K562 (cell line): Measurements from ENCODE around the gene HCN3. TPM values are rescaled to one million over a fixed set of nuclear protein-coding genes. Genes with fewer than 3 reads are reported as not detected.

ENCODE experiments used
- ARHGAP35 ChIP-seq: fragments of 450-650 bp; IDR thresholded peaks from 2 replicates; pipeline ENCODE4 v1.6.1; 2018; ENCODE audit not compliant: partially characterized antibody
- CBX1 ChIP-seq: sonication (generic); IDR thresholded peaks from 2 replicates; pipeline ENCODE4 v1.6.1; 2016; ENCODE audit warnings: antibody characterized with exemption, low read depth, mild to moderate bottlenecking
- EGR1 ChIP-seq: fragments of 450-650 bp; conservative IDR thresholded peaks from 2 replicates; pipeline ENCODE4 v1.6.1; 2017; ENCODE audit warnings: mild to moderate bottlenecking
- HMGN3 ChIP-seq: IDR thresholded peaks from 2 replicates; pipeline ENCODE4 v1.6.1; 2011; ENCODE audit warnings: borderline replicate concordance, low read depth, mild to moderate bottlenecking, mixed read lengths, low read length; ENCODE audit not compliant: insufficient read length; ENCODE audit errors: extremely low read depth
- L3MBTL2 ChIP-seq: fragments of 450-650 bp; IDR thresholded peaks from 2 replicates; pipeline ENCODE4 v1.6.1; 2016; ENCODE audit warnings: mild to moderate bottlenecking, moderate library complexity
- MIER1 ChIP-seq: fragments of 450-650 bp; IDR thresholded peaks from 2 replicates; pipeline ENCODE4 v1.6.1; 2016; ENCODE audit warnings: antibody characterized with exemption, mild to moderate bottlenecking, low read depth
- NRF1 ChIP-seq, 2 experiments: fragments of 450-650 bp; IDR thresholded peaks in 1 of 2; conservative IDR thresholded peaks in 1 of 2; 2 replicates each; pipeline ENCODE4 v1.6.1; 2014; ENCODE audit warnings: mild to moderate bottlenecking in 2 of 2
- PCBP2 ChIP-seq: fragments of 200-400 bp; formaldehyde crosslinking; IDR thresholded peaks from 2 replicates; pipeline ENCODE4 v1.6.1; 2018; ENCODE audit warnings: low read length, low read depth, mild to moderate bottlenecking, moderate library complexity; ENCODE audit not compliant: poor library complexity, severe bottlenecking
- PHB ChIP-seq: fragments of 250-450 bp; sonication (Bioruptor Pico); IDR thresholded peaks from 2 replicates; pipeline ENCODE4 v1.5.0; 2021
- PML ChIP-seq: IDR thresholded peaks from 2 replicates; pipeline ENCODE4 v1.6.1; 2012; ENCODE audit warnings: low read length, inconsistent platforms
- POLR2G ChIP-seq: fragments of 200-400 bp; formaldehyde crosslinking; IDR thresholded peaks from 2 replicates; pipeline ENCODE4 v1.6.1; 2017; ENCODE audit warnings: low read depth, mild to moderate bottlenecking, antibody characterized with exemption, low read length, moderate library complexity
- POLR3G ChIP-seq: IDR thresholded peaks from 2 replicates; pipeline ENCODE4 v1.6.1; 2011; ENCODE audit not compliant: insufficient read length, insufficient replicate concordance; ENCODE audit errors: extremely low read depth
- TAF1 ChIP-seq: IDR thresholded peaks from 2 replicates; pipeline ENCODE4 v1.6.1; 2011; ENCODE audit warnings: mild to moderate bottlenecking, low read length, moderate library complexity; ENCODE audit not compliant: insufficient read depth, control insufficient read depth, severe bottlenecking; ENCODE audit errors: extremely low read depth
- TOE1 ChIP-seq, 2 experiments: fragments of 450-650 bp in 1 of 2; sonication (generic) in 1 of 2; formaldehyde crosslinking in 1 of 2; IDR thresholded peaks; 2 replicates each; pipeline versions ENCODE4 v1.7.1 to v1.8.0; 2016 to 2022; ENCODE audit warnings: borderline replicate concordance in 2 of 2, mild to moderate bottlenecking in 2 of 2, antibody characterized with exemption in 1 of 2, inconsistent platforms in 1 of 2, low read depth in 1 of 2, missing genetic modification reagents in 1 of 2, moderate library complexity in 1 of 2
- ZNF274 ChIP-seq: IDR thresholded peaks from 2 replicates; pipeline ENCODE4 v1.6.1; 2011; ENCODE audit warnings: low read depth, mild to moderate bottlenecking, low read length, moderate library complexity, borderline replicate concordance
- ZNF507 ChIP-seq: conservative IDR thresholded peaks from 2 replicates; pipeline ENCODE4 v1.6.1; 2017; ENCODE audit warnings: missing genetic modification characterization, missing compliant biosample characterization
- ZNF75A ChIP-seq: fragments of 450-650 bp; formaldehyde crosslinking; IDR thresholded peaks from 2 replicates; pipeline ENCODE4 v1.4.0; 2020; ENCODE audit warnings: mild to moderate bottlenecking
- polyA plus RNA-seq, 8 experiments: library from polyadenylated mRNA; depleted of rRNA in 4 of 8; stranded (reverse) in 5 of 8; unstranded in 3 of 8; fragments of >200 nt; fragmentation: Nextera tagmentation in 2 of 8; fragmentation: Illumina TruSeq in 1 of 8; extraction: Ambion mirVana in 2 of 8; extraction: Trizol in 1 of 8; gene quantifications; 2 replicates each; pipeline versions ENCODE4 v1.2.1 to v1.2.3, GENCODE V29; 2011 to 2014; ENCODE audit warnings: inconsistent platforms in 1 of 8, missing spikeins in 1 of 8
- total RNA-seq, 7 experiments: library from RNA; depleted of rRNA in 6 of 7; stranded (reverse); fragments of >200 nt in 6 of 7; fragmentation: Illumina TruSeq in 2 of 7; extraction: Trizol in 2 of 7; gene quantifications; 2 replicates each; pipeline versions ENCODE4 v1.2.1 to v1.2.3, GENCODE V29; 2011 to 2021; ENCODE audit warnings: low replicate concordance in 1 of 7
- TF ChIP-seq, protein P1 (sequence below): fragments of 450-650 bp; formaldehyde crosslinking; IDR thresholded peaks from 2 replicates; pipeline ENCODE4 v1.4.0; 2022; ENCODE audit warnings: missing genetic modification characterization
- TF ChIP-seq, protein P2 (sequence below): sonication (generic); formaldehyde crosslinking; IDR thresholded peaks from 2 replicates; pipeline ENCODE4 v1.8.0; 2023; ENCODE audit warnings: missing genetic modification reagents, mild to moderate bottlenecking, borderline replicate concordance
- TF ChIP-seq, protein P3 (sequence below): sonication (generic); formaldehyde crosslinking; IDR thresholded peaks from 2 replicates; pipeline ENCODE4 v1.8.0; 2022; ENCODE audit warnings: mild to moderate bottlenecking, low read depth, missing genetic modification reagents

HCN3 gene
- total and polyA plus RNA-seq, 9 of the 15 experiments (the other 6 are each of a cell fraction or from before 2014, with no cell fraction given): 0.91 to 9.7 (median 3.9) TPM

DNA sequence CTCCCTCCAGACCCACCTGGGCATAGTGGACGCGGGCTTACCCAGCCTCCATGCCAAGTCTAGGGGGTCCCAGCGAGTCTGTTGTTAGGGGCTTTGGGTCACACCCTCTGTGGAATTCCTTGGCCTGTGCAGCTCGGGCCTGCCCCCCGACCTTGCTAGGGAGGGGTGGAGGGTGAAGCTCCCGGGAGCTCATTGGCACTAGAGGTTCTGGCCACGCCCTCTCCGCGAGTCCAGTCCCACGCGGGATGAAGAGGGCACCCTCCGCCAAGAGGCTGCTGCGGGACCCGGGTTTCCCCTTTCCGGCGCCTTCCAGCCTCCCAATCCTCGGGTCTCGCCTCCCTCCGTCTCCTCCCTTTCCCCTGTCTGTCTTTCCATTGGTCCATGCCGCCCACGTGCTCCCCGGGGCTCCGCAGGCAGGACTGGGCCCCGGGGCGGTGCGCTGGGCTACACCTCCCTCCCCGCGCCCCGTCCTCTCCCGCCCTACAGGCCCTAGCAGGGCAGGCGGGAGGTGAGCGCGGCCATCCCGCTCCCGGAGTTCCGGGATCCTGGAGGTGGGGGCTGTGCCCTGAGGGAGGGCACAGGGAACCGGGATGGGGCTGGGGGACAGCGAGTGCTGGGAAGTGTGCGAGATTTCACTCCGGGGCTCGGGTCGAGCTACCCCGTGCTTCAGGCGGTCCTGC lies 46.9 kb downstream of the HCN3 start (continued):
- TF ChIP-seq ARHGAP35 (no peak), ZNF507 (tag) (no peak), PML (peak; percentile 30; the same call in 1 of the 2 replicates), POLR2G (peak; percentile 90), ZNF75A (CRISPR knock-in tag) (no peak), NRF1 (conservative IDR thresholded peaks at IDR 0.05 in 1 of 2, IDR thresholded peaks at IDR 0.05 in 1 of 2) (peak; percentile 81 to 84), TAF1 (no peak), PCBP2 (no peak), POLR3G (no peak), PHB (no peak; the same call in 1 of the 2 replicates), ZNF274 (no peak), TOE1 (IDR thresholded peaks at IDR 0.05; ENCODE audit: borderline replicate concordance) (0 out of 2 replicates have a peak, but pooled peaks have one; percentile 9), TOE1 (CRISPR knock-in tag; IDR thresholded peaks at IDR 0.05; ENCODE audit: borderline replicate concordance, low read depth) (no peak), CBX1 (peak; percentile 64; the same call in 1 of the 2 replicates), HMGN3 (peak; percentile 72), L3MBTL2 (peak; percentile 56), MIER1 (no peak), EGR1 (peak; percentile 63)
- TF ChIP-seq, protein P1, sequence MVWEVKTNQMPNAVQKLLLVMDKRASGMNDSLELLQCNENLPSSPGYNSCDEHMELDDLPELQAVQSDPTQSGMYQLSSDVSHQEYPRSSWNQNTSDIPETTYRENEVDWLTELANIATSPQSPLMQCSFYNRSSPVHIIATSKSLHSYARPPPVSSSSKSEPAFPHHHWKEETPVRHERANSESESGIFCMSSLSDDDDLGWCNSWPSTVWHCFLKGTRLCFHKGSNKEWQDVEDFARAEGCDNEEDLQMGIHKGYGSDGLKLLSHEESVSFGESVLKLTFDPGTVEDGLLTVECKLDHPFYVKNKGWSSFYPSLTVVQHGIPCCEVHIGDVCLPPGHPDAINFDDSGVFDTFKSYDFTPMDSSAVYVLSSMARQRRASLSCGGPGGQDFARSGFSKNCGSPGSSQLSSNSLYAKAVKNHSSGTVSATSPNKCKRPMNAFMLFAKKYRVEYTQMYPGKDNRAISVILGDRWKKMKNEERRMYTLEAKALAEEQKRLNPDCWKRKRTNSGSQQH (CRISPR knock-in tag): no peak
- TF ChIP-seq, protein P2, sequence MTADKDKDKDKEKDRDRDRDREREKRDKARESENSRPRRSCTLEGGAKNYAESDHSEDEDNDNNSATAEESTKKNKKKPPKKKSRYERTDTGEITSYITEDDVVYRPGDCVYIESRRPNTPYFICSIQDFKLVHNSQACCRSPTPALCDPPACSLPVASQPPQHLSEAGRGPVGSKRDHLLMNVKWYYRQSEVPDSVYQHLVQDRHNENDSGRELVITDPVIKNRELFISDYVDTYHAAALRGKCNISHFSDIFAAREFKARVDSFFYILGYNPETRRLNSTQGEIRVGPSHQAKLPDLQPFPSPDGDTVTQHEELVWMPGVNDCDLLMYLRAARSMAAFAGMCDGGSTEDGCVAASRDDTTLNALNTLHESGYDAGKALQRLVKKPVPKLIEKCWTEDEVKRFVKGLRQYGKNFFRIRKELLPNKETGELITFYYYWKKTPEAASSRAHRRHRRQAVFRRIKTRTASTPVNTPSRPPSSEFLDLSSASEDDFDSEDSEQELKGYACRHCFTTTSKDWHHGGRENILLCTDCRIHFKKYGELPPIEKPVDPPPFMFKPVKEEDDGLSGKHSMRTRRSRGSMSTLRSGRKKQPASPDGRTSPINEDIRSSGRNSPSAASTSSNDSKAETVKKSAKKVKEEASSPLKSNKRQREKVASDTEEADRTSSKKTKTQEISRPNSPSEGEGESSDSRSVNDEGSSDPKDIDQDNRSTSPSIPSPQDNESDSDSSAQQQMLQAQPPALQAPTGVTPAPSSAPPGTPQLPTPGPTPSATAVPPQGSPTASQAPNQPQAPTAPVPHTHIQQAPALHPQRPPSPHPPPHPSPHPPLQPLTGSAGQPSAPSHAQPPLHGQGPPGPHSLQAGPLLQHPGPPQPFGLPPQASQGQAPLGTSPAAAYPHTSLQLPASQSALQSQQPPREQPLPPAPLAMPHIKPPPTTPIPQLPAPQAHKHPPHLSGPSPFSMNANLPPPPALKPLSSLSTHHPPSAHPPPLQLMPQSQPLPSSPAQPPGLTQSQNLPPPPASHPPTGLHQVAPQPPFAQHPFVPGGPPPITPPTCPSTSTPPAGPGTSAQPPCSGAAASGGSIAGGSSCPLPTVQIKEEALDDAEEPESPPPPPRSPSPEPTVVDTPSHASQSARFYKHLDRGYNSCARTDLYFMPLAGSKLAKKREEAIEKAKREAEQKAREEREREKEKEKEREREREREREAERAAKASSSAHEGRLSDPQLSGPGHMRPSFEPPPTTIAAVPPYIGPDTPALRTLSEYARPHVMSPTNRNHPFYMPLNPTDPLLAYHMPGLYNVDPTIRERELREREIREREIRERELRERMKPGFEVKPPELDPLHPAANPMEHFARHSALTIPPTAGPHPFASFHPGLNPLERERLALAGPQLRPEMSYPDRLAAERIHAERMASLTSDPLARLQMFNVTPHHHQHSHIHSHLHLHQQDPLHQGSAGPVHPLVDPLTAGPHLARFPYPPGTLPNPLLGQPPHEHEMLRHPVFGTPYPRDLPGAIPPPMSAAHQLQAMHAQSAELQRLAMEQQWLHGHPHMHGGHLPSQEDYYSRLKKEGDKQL: no peak
- TF ChIP-seq, protein P3, sequence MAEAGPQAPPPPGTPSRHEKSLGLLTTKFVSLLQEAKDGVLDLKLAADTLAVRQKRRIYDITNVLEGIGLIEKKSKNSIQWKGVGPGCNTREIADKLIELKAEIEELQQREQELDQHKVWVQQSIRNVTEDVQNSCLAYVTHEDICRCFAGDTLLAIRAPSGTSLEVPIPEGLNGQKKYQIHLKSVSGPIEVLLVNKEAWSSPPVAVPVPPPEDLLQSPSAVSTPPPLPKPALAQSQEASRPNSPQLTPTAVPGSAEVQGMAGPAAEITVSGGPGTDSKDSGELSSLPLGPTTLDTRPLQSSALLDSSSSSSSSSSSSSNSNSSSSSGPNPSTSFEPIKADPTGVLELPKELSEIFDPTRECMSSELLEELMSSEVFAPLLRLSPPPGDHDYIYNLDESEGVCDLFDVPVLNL (CRISPR knock-in tag): no peak
